ENCODE measurements around the gene CCDC47.

The CCDC47 gene

GRCh38 chr17:63780507-63780906 lies 7.1 kb upstream of the CCDC47 start:
- peaks cover 26% of the 10 kb centered on the region for H4K20me1 ChIP-seq (ENCODE audit: low read depth, low read length)
- no peak overlapping the region for H3K4me2 ChIP-seq (ENCODE audit: low read depth, low read length, poor library complexity, severe bottlenecking)
- peaks cover 8% of the 10 kb centered on the region for H3K36me3 ChIP-seq (ENCODE audit: low read length)

GRCh38 chr17:63775420-63775819 lies 2.0 kb upstream of the CCDC47 start:
- Histone ChIP-seq H3K79me2 (ENCODE audit: insufficient read depth, low read length) (peaks cover 92% of the 10 kb centered on the region), H2AFZ (ENCODE audit: low read depth, low read length, severe bottlenecking) (no peak overlapping the region), H3K4me3 (ENCODE audit: insufficient read depth, low read length, poor library complexity, severe bottlenecking) (peak overlapping the region; percentile 69), H3K9ac (ENCODE audit: low read length) (peak overlapping the region; percentile 95), H3K27ac (ENCODE audit: low read depth, low read length) (no peak overlapping the region; the same call in 1 of the 2 replicates), H3F3A (ENCODE audit: insufficient read depth) (peaks cover 6% of the 10 kb centered on the region; the same call in 1 of the 2 replicates), H3K9me3 (ENCODE audit: insufficient read depth, low read length) (no peaks in the 10 kb centered on the region), H3K27me3 (ENCODE audit: low read length) (no peaks in the 10 kb centered on the region), H3K4me2 (ENCODE audit: low read depth, low read length, poor library complexity, severe bottlenecking) (peak overlapping the region; percentile 85), H4K20me1 (ENCODE audit: low read depth, low read length) (peaks cover 14% of the 10 kb centered on the region; the same call in 1 of the 2 replicates), H3K9me2 (replicated peaks; ENCODE audit: insufficient read depth, low read length) (no peaks in the 10 kb centered on the region), H3K36me3 (ENCODE audit: low read length) (peaks cover 8% of the 10 kb centered on the region)
- TF ChIP-seq CTCF (IDR thresholded peaks at IDR 0.05; ENCODE audit: insufficient read depth, low read length, poor library complexity, severe bottlenecking), result no peak
- no peak for TF ChIP-seq EZH2phosphoT487 (conservative IDR thresholded peaks at IDR 0.05; ENCODE audit: low read length)

More at GRCh38 chr17:63780507-63780906, 7.1 kb upstream of the CCDC47 start:
- Histone ChIP-seq H2AFZ (ENCODE audit: low read depth, low read length, severe bottlenecking) (no peak overlapping the region), H3K4me3 (ENCODE audit: insufficient read depth, low read length, poor library complexity, severe bottlenecking) (no peak overlapping the region), H3K27ac (ENCODE audit: low read depth, low read length) (no peak overlapping the region), H3K27me3 (ENCODE audit: low read length) (no peaks in the 10 kb centered on the region), H3K9me2 (replicated peaks; ENCODE audit: insufficient read depth, low read length) (no peaks in the 10 kb centered on the region), H3K9me3 (ENCODE audit: insufficient read depth, low read length) (no peaks in the 10 kb centered on the region), H3K9ac (ENCODE audit: low read length) (no peak overlapping the region), H3K79me2 (ENCODE audit: insufficient read depth, low read length) (peaks cover 98% of the 10 kb centered on the region), H3F3A (ENCODE audit: insufficient read depth) (0 out of 2 replicates have a peak, but pooled peaks cover 3% of the 10 kb centered on the region)
- TF ChIP-seq CTCF (IDR thresholded peaks at IDR 0.05; ENCODE audit: insufficient read depth, low read length, poor library complexity, severe bottlenecking) (no peak), EZH2phosphoT487 (conservative IDR thresholded peaks at IDR 0.05; ENCODE audit: low read length) (no peak)

- peak overlapping the region; percentile 69 for H3K4me3 ChIP-seq (ENCODE audit: insufficient read depth, low read length, poor library complexity, severe bottlenecking)
- no peak overlapping the region for H2AFZ ChIP-seq (ENCODE audit: low read depth, low read length, severe bottlenecking)
- TF ChIP-seq EZH2phosphoT487 (conservative IDR thresholded peaks at IDR 0.05; ENCODE audit: low read length) (no peak), CTCF (IDR thresholded peaks at IDR 0.05; ENCODE audit: insufficient read depth, low read length, poor library complexity, severe bottlenecking) (no peak)
- H3K79me2 ChIP-seq (ENCODE audit: insufficient read depth, low read length), result peaks cover 92% of the 10 kb centered on the region
- H4K20me1 ChIP-seq (ENCODE audit: low read depth, low read length), result peaks cover 14% of the 10 kb centered on the region; the same call in 1 of the 2 replicates
- no peaks in the 10 kb centered on the region for H3K9me3 ChIP-seq (ENCODE audit: insufficient read depth, low read length)
- peak overlapping the region; percentile 85 for H3K4me2 ChIP-seq (ENCODE audit: low read depth, low read length, poor library complexity, severe bottlenecking)
- H3K27ac ChIP-seq (ENCODE audit: low read depth, low read length), result peak overlapping the region; percentile 87
- no peaks in the 10 kb centered on the region for H3K27me3 ChIP-seq (ENCODE audit: low read length)
- H3K36me3 ChIP-seq (ENCODE audit: low read length), result peaks cover 8% of the 10 kb centered on the region
- no peaks in the 10 kb centered on the region for H3K9me2 ChIP-seq (replicated peaks; ENCODE audit: insufficient read depth, low read length)
- peak overlapping the region; percentile 95 for H3K9ac ChIP-seq (ENCODE audit: low read length)
- peaks cover 6% of the 10 kb centered on the region; the same call in 1 of the 2 replicates for H3F3A ChIP-seq (ENCODE audit: insufficient read depth)
These were observed 1.5 kb upstream of the CCDC47 start for GRCh38 chr17:63774969-63775265.
